Heart left ventricle (tissue), 16 donors: Measurements from ENCODE around the gene PRKACG. TPM values are rescaled to one million over a fixed set of nuclear protein-coding genes. Genes with fewer than 3 reads are reported as not detected.

Source experiments
- ATAC-seq, 4 donors: fragments of 200-7000 bp; cut with Tn5 transposase; one replicate each; pipeline ENCODE4 v1.9.1; 2020 to 2022; ENCODE audit warnings: moderate library complexity in 4 of 4, mild to moderate bottlenecking in 3 of 4, moderate number of reproducible peaks in 1 of 4
- DNase-seq, 5 donors: peaks; one replicate each; pipeline ENCODE4 v3.0.0-alpha.2; 2020
- H3K27ac ChIP-seq, 12 donors: fragments of 200-600 bp; sonication (generic) in 4 of 12; one replicate each; pipeline versions ENCODE4 v1.5.0 to v1.8.0; 2016 to 2022; ENCODE audit warnings: mild to moderate bottlenecking in 2 of 12
- H3K27me3 ChIP-seq, 9 donors: fragments of 200-600 bp; sonication (generic) in 2 of 9; one replicate each; pipeline versions ENCODE4 v1.5.1 to v1.8.0; 2016 to 2022; ENCODE audit warnings: mild to moderate bottlenecking in 3 of 9
- H3K36me3 ChIP-seq, 9 donors: fragments of 200-600 bp; sonication (generic) in 2 of 9; one replicate each; pipeline versions ENCODE4 v1.5.0 to v1.8.0; 2018 to 2022; ENCODE audit warnings: mild to moderate bottlenecking in 2 of 9
- H3K4me1 ChIP-seq, 12 donors: fragments of 200-600 bp; sonication (generic) in 4 of 12; one replicate each; pipeline versions ENCODE4 v1.5.0 to v1.8.0; 2016 to 2022; ENCODE audit warnings: mild to moderate bottlenecking in 3 of 12
- H3K4me3 ChIP-seq, 12 donors: fragments of 200-600 bp; sonication (generic) in 4 of 12; one replicate each; pipeline versions ENCODE4 v1.5.0 to v1.8.0; 2017 to 2022; ENCODE audit warnings: mild to moderate bottlenecking in 9 of 12, moderate library complexity in 4 of 12
- H3K9me3 ChIP-seq, 12 donors: fragments of 200-600 bp; sonication (generic) in 4 of 12; one replicate each; pipeline versions ENCODE4 v1.5.0 to v1.8.0; 2016 to 2022; ENCODE audit warnings: mild to moderate bottlenecking in 1 of 12
- POLR2A ChIP-seq, 2 donors: fragments of 450-650 bp; IDR thresholded peaks; one replicate each; pipeline ENCODE4 v1.6.1; 2017; ENCODE audit warnings: antibody characterized with exemption in 2 of 2, mild to moderate bottlenecking in 2 of 2, moderate library complexity in 2 of 2
- WGBS, 4 donors: extraction: QIAGEN DNeasy Blood & Tissue Kit in 2 of 4; methylation state at CpG; one replicate each; pipeline versions ENCODE4 v1.1.5 to v1.1.7; 2013 to 2018; 5-methylcytosine and 5-hydroxymethylcytosine counted together
- intact Hi-C, 10 donors: fragments of 100-400 bp; cut with DNase I; formaldehyde crosslinking; loops; one replicate each; pipeline versions ENCODE4 v1.11.1 to v1.14.2; 2022
- polyA plus RNA-seq, 2 donors: library from polyadenylated mRNA; stranded (reverse); fragments of 200-250 nt; gene quantifications; one replicate each; pipeline ENCODE4 v1.2.3, GENCODE V29; 2013
- total RNA-seq, 9 donors: library from RNA; depleted of rRNA in 2 of 9; stranded (reverse); fragments of >200 nt in 2 of 9; fragmentation: NEBNext Ultra II Directional in 3 of 9; extraction: Animal tissue kit (Norgen Biotek cat#: 25700) in 3 of 9; gene quantifications; one replicate each; pipeline versions ENCODE4 v1.1.0 to v1.2.4, GENCODE V29; 2016 to 2023
- TF ChIP-seq, protein P1 (sequence below), 12 donors: fragments of 200-600 bp; sonication (generic) in 4 of 12; IDR thresholded peaks; one replicate each; pipeline versions ENCODE4 v1.5.0 to v1.8.0; 2018 to 2022; ENCODE audit warnings: antibody characterized with exemption in 12 of 12, mild to moderate bottlenecking in 5 of 12
- donor health status: ischemic (EF 13 %, LVEDD 7.1; RV severe dilation, severe dysfunction).
- donor health status: healthy with polysubstance abuse.
- donor health status: DM: no; HTN: yes; CAD: no.
- donor health status: DM: no; HTN: no; CAD: no.
- donor health status: ischemic (EF 25% LVEDD 6.9; RV normal size, moderate dysfunction).
- donor health status: ischemic (EF 25% LVEDD 5.7; RV mildly dilated, moderate dysfunction).
- donor health status: healthy.
- donor health status: DM: yes; HTN: yes; CAD: no.
- donor health status: ischemic (EF 35%, LVEDD 5.7; RV mildly dilated, moderate dysfunction).
- donor health status: nonischemic (EF 11% LVEDD 7.7; RV severe dilation, severe dysfunction).
- donor health status: DM: yes; HTN: yes; CAD: no.
- donor health status: PGD.
- donor health status: ischemic (EF 29% LVEDD 5.4; RV normal size, mild dysfunction).
- donor health status: nonischemic (EF 23%, LVEDD 6.1; RV moderate dilation, normal function).

Gene PRKACG
- total and polyA plus RNA-seq, 11 donors = not detected

DNA sequence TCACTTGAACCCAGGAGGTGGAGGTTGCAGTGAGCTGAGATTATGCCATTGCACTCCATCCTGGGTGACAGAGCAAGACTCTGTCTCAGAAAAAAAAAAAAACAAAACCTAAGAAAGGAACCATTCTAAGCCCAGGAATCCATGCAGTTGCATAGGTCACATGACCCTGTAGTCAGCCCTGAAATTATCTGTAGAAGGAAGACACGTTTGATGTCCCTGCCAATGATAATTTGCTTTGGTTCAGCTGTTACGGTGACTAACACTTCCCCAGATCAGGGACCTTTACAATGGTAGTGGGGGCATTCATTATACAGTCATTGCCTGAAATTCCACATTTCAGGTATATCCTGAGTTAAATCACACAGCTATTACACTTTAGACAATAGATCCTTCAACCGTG, 50.5 kb downstream of the PRKACG start:
- no peak overlapping the region for H3K4me3 ChIP-seq
- intact Hi-C loops = no loop called here

More for the DNA sequence above, 50.5 kb downstream of the PRKACG start:
- H3K27ac ChIP-seq = no peak overlapping the region
- H3K36me3 ChIP-seq = peaks cover 0 to 3% (median 0%) of the 10 kb centered on the region in 9 donors
- H3K9me3 ChIP-seq = no peaks in the 10 kb centered on the region
- no peak for TF ChIP-seq POLR2A (IDR thresholded peaks at IDR 0.05)
- TF ChIP-seq, protein P1, sequence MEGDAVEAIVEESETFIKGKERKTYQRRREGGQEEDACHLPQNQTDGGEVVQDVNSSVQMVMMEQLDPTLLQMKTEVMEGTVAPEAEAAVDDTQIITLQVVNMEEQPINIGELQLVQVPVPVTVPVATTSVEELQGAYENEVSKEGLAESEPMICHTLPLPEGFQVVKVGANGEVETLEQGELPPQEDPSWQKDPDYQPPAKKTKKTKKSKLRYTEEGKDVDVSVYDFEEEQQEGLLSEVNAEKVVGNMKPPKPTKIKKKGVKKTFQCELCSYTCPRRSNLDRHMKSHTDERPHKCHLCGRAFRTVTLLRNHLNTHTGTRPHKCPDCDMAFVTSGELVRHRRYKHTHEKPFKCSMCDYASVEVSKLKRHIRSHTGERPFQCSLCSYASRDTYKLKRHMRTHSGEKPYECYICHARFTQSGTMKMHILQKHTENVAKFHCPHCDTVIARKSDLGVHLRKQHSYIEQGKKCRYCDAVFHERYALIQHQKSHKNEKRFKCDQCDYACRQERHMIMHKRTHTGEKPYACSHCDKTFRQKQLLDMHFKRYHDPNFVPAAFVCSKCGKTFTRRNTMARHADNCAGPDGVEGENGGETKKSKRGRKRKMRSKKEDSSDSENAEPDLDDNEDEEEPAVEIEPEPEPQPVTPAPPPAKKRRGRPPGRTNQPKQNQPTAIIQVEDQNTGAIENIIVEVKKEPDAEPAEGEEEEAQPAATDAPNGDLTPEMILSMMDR (IDR thresholded peaks at IDR 0.05) = no peak
- no peak for DNase-seq
- ATAC-seq = no peak
- no peaks in the 10 kb centered on the region for H3K27me3 ChIP-seq
- peaks cover 0 to 30% (median 8%) of the 10 kb centered on the region in 12 donors for H3K4me1 ChIP-seq
- WGBS, 4 donors = 35 to 60% (median 41%) methylated on average over 3 of the region's 3 CpGs

Other genes starting within 250 kb of the PRKACG start
- gene FXN, start 21.6 kb upstream of the PRKACG start, total RNA-seq = 10 to 100 TPM; 16.9 to 40.2 (median 30.0) TPM
- gene FXN, start 21.6 kb upstream of the PRKACG start, polyA plus RNA-seq = 10 to 100 TPM; 14.8 to 16.9 TPM
- gene TJP2, start 160.2 kb upstream of the PRKACG start, total RNA-seq = 100 to 1,000 TPM in 4 of 9 donors, 10 to 100 TPM in 5; 56.0 to 139 (median 92.0) TPM
- gene TJP2, start 160.2 kb upstream of the PRKACG start, polyA plus RNA-seq = 10 to 100 TPM; 29.1 to 29.5 TPM